ENCODE data around the gene DCBLD2. TPM values are rescaled to one million over a fixed set of nuclear protein-coding genes. Genes with fewer than 3 reads are reported as not detected.

Gene DCBLD2
- total and polyA plus RNA-seq, 2 of the 13 experiments (the other 11 are each of a cell fraction or from before 2014, with no cell fraction given), result 43.8 to 56.9 TPM

DNA sequence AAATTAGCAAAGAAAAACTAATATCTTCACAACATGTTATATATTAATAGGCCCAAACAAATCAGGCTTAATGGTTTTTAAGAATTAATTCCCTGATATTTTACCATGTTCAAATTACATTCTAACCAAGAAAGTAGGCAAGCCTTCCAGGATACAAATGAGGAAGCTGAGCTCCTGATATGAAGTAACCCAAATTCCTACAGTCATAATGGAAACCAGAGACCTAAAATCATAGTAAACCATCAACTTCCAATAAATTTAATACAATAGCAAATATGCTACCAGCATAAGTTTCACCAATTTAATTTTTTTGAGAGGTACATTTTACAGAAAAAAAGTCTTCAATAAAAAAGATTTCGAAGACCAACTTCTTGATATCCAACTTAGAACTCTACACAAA, 3.8 kb downstream of the DCBLD2 start (continued):
- TF ChIP-seq, protein P1, sequence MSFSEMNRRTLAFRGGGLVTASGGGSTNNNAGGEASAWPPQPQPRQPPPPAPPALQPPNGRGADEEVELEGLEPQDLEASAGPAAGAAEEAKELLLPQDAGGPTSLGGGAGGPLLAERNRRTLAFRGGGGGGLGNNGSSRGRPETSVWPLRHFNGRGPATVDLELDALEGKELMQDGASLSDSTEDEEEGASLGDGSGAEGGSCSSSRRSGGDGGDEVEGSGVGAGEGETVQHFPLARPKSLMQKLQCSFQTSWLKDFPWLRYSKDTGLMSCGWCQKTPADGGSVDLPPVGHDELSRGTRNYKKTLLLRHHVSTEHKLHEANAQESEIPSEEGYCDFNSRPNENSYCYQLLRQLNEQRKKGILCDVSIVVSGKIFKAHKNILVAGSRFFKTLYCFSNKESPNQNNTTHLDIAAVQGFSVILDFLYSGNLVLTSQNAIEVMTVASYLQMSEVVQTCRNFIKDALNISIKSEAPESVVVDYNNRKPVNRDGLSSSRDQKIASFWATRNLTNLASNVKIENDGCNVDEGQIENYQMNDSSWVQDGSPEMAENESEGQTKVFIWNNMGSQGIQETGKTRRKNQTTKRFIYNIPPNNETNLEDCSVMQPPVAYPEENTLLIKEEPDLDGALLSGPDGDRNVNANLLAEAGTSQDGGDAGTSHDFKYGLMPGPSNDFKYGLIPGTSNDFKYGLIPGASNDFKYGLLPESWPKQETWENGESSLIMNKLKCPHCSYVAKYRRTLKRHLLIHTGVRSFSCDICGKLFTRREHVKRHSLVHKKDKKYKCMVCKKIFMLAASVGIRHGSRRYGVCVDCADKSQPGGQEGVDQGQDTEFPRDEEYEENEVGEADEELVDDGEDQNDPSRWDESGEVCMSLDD (CRISPR knock-in tag; IDR thresholded peaks at IDR 0.05; ENCODE audit: borderline replicate concordance), result no peak

- Histone ChIP-seq H3K27ac (ENCODE audit: extremely low read length, insufficient read depth, low read length) (no peak overlapping the region), H3K4me1 (ENCODE audit: insufficient read depth, low read length) (peaks cover 58% of the 10 kb centered on the region), H3K27me3 (ENCODE audit: control insufficient read depth in 1 of 2, insufficient read depth in 2 of 2, low read length in 2 of 2) (no peaks in the 10 kb centered on the region), H2AFZ (ENCODE audit: low read length) (no peak overlapping the region), H3K4me3 (replicated peaks in 1 of 3; ENCODE audit: insufficient read depth in 1 of 3, low read depth in 2 of 3, low read length in 3 of 3) (no peak overlapping the region), H3K36me3 (replicated peaks in 1 of 2; ENCODE audit: control insufficient read depth in 1 of 2, insufficient read depth in 2 of 2, low read length in 2 of 2) (no peaks in the 10 kb centered on the region; a peak in 1 of 5 replicates), H3K9ac (ENCODE audit: insufficient read depth, low read depth, low read length) (no peak overlapping the region), H4K20me1 (ENCODE audit: insufficient read depth, low read length) (no peaks in the 10 kb centered on the region), H3K9me3 (ENCODE audit: low read length) (no peaks in the 10 kb centered on the region), H3K4me2 (ENCODE audit: low read depth, low read length) (no peak overlapping the region), H3K79me2 (ENCODE audit: insufficient read depth, low read length) (peaks cover 77% of the 10 kb centered on the region)
- ATAC-seq (no peak), FAIRE-seq (no peak), DNase-seq (ENCODE audit: low spot score) (no peak)
- intact Hi-C loops (cut with micrococcal nuclease; ENCODE audit: unreplicated experiment) (no loop called here), in situ Hi-C loops (cut with HindIII; ENCODE audit: extremely low pct_ligation_motif_present, low pct_unique_long_range_greater_than_20kb) (loop anchor here (10.0 kb wide), 1 partner anchor 100 kb away; no protein-coding TSS in a partner anchor)
- ChIA-PET CTCF (ENCODE audit: low intra/inter-chr PET ratio, low total read pairs) (no interaction called here), POLR2A (interaction anchor here (0.8 kb wide), 1 partner anchor 77 kb away, joined by 3 read pairs; no protein-coding TSS in a partner anchor)
- no TSS peak for BruUV-seq (replicated peaks)
- 93% methylated on average over 8 of the region's 8 CpGs for WGBS (ENCODE audit: low lambda C conversion rate)
- TF ChIP-seq MAFG (CRISPR knock-in tag; IDR thresholded peaks at IDR 0.05) (no peak), ELK4 (CRISPR knock-in tag; IDR thresholded peaks at IDR 0.05; ENCODE audit: borderline replicate concordance) (no peak), KDM4B (CRISPR knock-in tag; IDR thresholded peaks at IDR 0.05) (no peak), TEAD2 (CRISPR knock-in tag; IDR thresholded peaks at IDR 0.05) (no peak), NR2F1 (CRISPR knock-in tag; IDR thresholded peaks at IDR 0.05) (no peak), TBX2 (CRISPR knock-in tag; IDR thresholded peaks at IDR 0.05; ENCODE audit: borderline replicate concordance) (no peak)
- TF ChIP-seq, protein P2, sequence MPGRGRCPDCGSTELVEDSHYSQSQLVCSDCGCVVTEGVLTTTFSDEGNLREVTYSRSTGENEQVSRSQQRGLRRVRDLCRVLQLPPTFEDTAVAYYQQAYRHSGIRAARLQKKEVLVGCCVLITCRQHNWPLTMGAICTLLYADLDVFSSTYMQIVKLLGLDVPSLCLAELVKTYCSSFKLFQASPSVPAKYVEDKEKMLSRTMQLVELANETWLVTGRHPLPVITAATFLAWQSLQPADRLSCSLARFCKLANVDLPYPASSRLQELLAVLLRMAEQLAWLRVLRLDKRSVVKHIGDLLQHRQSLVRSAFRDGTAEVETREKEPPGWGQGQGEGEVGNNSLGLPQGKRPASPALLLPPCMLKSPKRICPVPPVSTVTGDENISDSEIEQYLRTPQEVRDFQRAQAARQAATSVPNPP (CRISPR knock-in tag; IDR thresholded peaks at IDR 0.05), result no peak
- TF ChIP-seq, protein P3, sequence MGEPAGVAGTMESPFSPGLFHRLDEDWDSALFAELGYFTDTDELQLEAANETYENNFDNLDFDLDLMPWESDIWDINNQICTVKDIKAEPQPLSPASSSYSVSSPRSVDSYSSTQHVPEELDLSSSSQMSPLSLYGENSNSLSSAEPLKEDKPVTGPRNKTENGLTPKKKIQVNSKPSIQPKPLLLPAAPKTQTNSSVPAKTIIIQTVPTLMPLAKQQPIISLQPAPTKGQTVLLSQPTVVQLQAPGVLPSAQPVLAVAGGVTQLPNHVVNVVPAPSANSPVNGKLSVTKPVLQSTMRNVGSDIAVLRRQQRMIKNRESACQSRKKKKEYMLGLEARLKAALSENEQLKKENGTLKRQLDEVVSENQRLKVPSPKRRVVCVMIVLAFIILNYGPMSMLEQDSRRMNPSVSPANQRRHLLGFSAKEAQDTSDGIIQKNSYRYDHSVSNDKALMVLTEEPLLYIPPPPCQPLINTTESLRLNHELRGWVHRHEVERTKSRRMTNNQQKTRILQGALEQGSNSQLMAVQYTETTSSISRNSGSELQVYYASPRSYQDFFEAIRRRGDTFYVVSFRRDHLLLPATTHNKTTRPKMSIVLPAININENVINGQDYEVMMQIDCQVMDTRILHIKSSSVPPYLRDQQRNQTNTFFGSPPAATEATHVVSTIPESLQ (CRISPR knock-in tag; conservative IDR thresholded peaks at IDR 0.05), result no peak
Observed at GRCh38 chr3:98894791-98895576, 6.5 kb downstream of the DCBLD2 start.

Measured in HepG2 (cell line).